B cell (primary cell): ENCODE measurements around the gene CD163L1. TPM values are rescaled to one million over a fixed set of nuclear protein-coding genes. Genes with fewer than 3 reads are reported as not detected.

Source experiments
- ATAC-seq: fragments of 200-7000 bp; cut with Tn5 transposase; one replicate; pipeline ENCODE4 v1.10.0; 2021; ENCODE audit warnings: low read depth, mild to moderate bottlenecking, moderate number of reproducible peaks, moderate library complexity
- CTCF ChIA-PET: fragments of 350-600 bp; sonication (Branson Sonifier 250); formaldehyde crosslinking; loops from one replicate; lab custom pipeline; 2021; ENCODE audit warnings: antibody characterized with exemption, inconsistent platforms; lab: Charles Lee
- POLR2A ChIA-PET: fragments of 350-600 bp; sonication (Branson Sonifier 250); formaldehyde crosslinking; loops from one replicate; lab custom pipeline; 2021; ENCODE audit warnings: antibody characterized with exemption; lab: Charles Lee
- DNase-seq: peaks from one replicate; pipeline ENCODE4 v3.0.0; 2013
- H2AFZ ChIP-seq: 2 replicates; pipeline ENCODE4 v1.6.1; 2012; ENCODE audit warnings: mild to moderate bottlenecking, low read depth, low read length; ENCODE audit not compliant: insufficient read depth, poor library complexity, severe bottlenecking
- H3K27ac ChIP-seq, 2 donors: 1 replicate in 1 of 2; 2 replicates in 1 of 2; pipeline ENCODE4 v1.5.1; 2012 to 2013; ENCODE audit warnings: low read length in 2 of 2, mild to moderate bottlenecking in 2 of 2, moderate library complexity in 1 of 2
- H3K27me3 ChIP-seq, 4 experiments: fragments of 200-600 bp in 1 of 4; sonication (generic) in 1 of 4; replicated peaks in 1 of 4; 1 replicate in 2 of 4; 2 replicates in 2 of 4; pipeline versions ENCODE4 v1.6.1 to v1.7.0; 2013 to 2016; ENCODE audit warnings: low read length in 3 of 4, mild to moderate bottlenecking in 2 of 4, mixed read lengths in 1 of 4, moderate library complexity in 1 of 4; ENCODE audit not compliant: insufficient read depth in 4 of 4, control insufficient read depth in 3 of 4; ENCODE audit errors: control extremely low read depth in 1 of 4
- H3K36me3 ChIP-seq, 2 experiments: replicated peaks in 1 of 2; 1 replicate in 1 of 2; 2 replicates in 1 of 2; pipeline versions ENCODE4 v1.6.1 to v1.7.1; 2013; ENCODE audit warnings: low read length in 1 of 2; ENCODE audit not compliant: insufficient read depth in 2 of 2, control insufficient read depth in 1 of 2; ENCODE audit errors: control extremely low read depth in 1 of 2, extremely low read depth in 1 of 2
- H3K4me1 ChIP-seq, 2 donors: fragments of 200-600 bp in 1 of 2; sonication (generic) in 1 of 2; 1 replicate in 1 of 2; 2 replicates in 1 of 2; pipeline versions ENCODE4 v1.5.1 to v1.6.1; 2013 to 2017; ENCODE audit warnings: low read length in 2 of 2; ENCODE audit not compliant: control insufficient read depth in 2 of 2, insufficient read depth in 2 of 2
- H3K4me2 ChIP-seq: replicated peaks from 2 replicates; pipeline ENCODE3; 2012; ENCODE audit warnings: mild to moderate bottlenecking, low read depth, low read length; ENCODE audit not compliant: poor library complexity, severe bottlenecking
- H3K4me3 ChIP-seq, 5 experiments: fragments of 200-600 bp in 1 of 5; sonication (generic) in 1 of 5; 1 replicate in 3 of 5; 2 replicates in 2 of 5; pipeline versions ENCODE4 v1.5.1 to v1.7.0; 2011 to 2016; ENCODE audit warnings: low read length in 4 of 5, mild to moderate bottlenecking in 4 of 5, low read depth in 2 of 5, control low read depth in 1 of 5, moderate library complexity in 1 of 5; ENCODE audit not compliant: insufficient read depth in 1 of 5; ENCODE audit errors: control extremely low read depth in 1 of 5, extremely low read depth in 1 of 5
- H3K79me2 ChIP-seq: fragments of 200-600 bp; sonication (generic); one replicate; pipeline ENCODE4 v1.6.0; 2016; ENCODE audit warnings: low read length; ENCODE audit not compliant: control insufficient read depth, insufficient read depth
- H3K9ac ChIP-seq: fragments of 200-600 bp; sonication (generic); 2 replicates; pipeline ENCODE4 v1.6.1; 2017; ENCODE audit warnings: mild to moderate bottlenecking, low read length, moderate library complexity
- H3K9me3 ChIP-seq, 3 donors: one replicate each; pipeline versions ENCODE4 v1.6.1 to v1.7.1; 2013; ENCODE audit warnings: low read length in 2 of 3; ENCODE audit not compliant: control insufficient read depth in 2 of 3, insufficient read depth in 1 of 3; ENCODE audit errors: control extremely low read depth in 1 of 3
- H4K20me1 ChIP-seq: 2 replicates; pipeline ENCODE4 v1.6.0; 2012; ENCODE audit warnings: mild to moderate bottlenecking, low read length; ENCODE audit not compliant: insufficient read depth, control insufficient read depth, poor library complexity, severe bottlenecking
- H3K27ac Mint-ChIP-seq: one replicate; pipeline ENCODE4 v1.8.0; 2021; ENCODE audit warnings: mixed read lengths
- H3K27me3 Mint-ChIP-seq: one replicate; pipeline ENCODE4 v1.8.0; 2021; ENCODE audit warnings: mixed read lengths
- H3K4me1 Mint-ChIP-seq: one replicate; pipeline ENCODE4 v1.8.0; 2021; ENCODE audit warnings: mixed read lengths
- H3K4me3 Mint-ChIP-seq: one replicate; pipeline ENCODE4 v1.8.0; 2021; ENCODE audit warnings: mixed read lengths
- H3K9me3 Mint-ChIP-seq: one replicate; pipeline ENCODE4 v1.8.0; 2022; ENCODE audit warnings: mixed read lengths; ENCODE audit not compliant: insufficient read depth
- EZH2 ChIP-seq: IDR thresholded peaks from 2 replicates; pipeline ENCODE4 v1.6.1; 2012; ENCODE audit warnings: borderline replicate concordance, low read depth, mild to moderate bottlenecking, moderate library complexity, low read length; ENCODE audit not compliant: insufficient read depth, poor library complexity, severe bottlenecking
- WGBS: methylation state at CpG from one replicate; pipeline ENCODE4 v1.1.5; 2013; ENCODE audit warnings: missing lambda C conversion rate; ENCODE audit not compliant: insufficient coverage; 5-methylcytosine and 5-hydroxymethylcytosine counted together
- intact Hi-C: fragments of 100-400 bp; cut with micrococcal nuclease; formaldehyde crosslinking; loops from one replicate; pipeline ENCODE4 v1.10.0; 2022
- polyA plus RNA-seq: library from polyadenylated mRNA; depleted of rRNA; stranded (reverse); fragments of >200 nt; gene quantifications from 2 replicates; pipeline ENCODE4 v1.2.3, GENCODE V29; 2012
- total RNA-seq, 2 donors: library from RNA; stranded (reverse); fragments of 120-200 nt in 1 of 2; gene quantifications; 1 replicate in 1 of 2; 2 replicates in 1 of 2; pipeline versions ENCODE4 v1.2.3 to v1.2.4, GENCODE V29; 2013 to 2022
- TF ChIP-seq, protein P1 (sequence below): fragments of 200-600 bp; IDR thresholded peaks from one replicate; pipeline ENCODE4 v1.8.0; 2022; ENCODE audit warnings: antibody characterized with exemption, mild to moderate bottlenecking

Gene CD163L1
- total and polyA plus RNA-seq, 2 donors (not counting 1 experiment from before 2014, with no cell fraction given) = 0.32 TPM; not detected in 1

DNA sequence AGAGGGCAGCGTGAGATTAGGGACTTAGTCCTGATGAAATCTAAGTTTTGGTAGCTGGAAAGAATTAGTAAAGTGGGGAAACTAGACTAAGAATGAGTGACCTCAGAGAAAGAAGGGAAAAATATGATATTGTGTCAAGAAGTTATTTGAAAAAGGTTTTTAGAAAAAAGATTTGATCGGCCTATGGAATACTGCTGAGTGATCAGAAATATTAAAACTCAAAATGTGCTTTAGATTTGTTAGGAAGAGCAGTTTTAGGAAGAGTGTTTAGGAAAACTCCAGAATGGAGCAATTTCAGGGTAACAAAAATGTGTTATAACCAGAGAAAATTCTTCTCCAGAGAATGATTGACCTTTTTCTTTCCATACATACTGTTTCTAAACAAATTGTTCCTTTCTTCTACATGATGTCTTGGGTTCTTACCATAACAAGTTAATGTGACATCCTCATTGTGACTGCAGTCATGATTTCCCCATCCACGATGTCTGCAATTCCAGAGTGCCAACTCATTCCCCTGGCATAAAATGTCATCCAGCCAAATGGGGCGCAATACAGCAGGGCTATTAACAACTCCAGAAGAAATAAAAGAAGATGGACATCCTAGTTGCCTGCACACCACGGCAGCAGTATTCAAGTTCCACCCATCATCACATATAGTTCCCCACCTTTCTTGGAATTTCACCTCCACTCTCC is 11.8 kb downstream of the CD163L1 start:
- ChIA-PET POLR2A (no interaction called here), CTCF (no interaction called here)
- ATAC-seq = no peak

DNA sequence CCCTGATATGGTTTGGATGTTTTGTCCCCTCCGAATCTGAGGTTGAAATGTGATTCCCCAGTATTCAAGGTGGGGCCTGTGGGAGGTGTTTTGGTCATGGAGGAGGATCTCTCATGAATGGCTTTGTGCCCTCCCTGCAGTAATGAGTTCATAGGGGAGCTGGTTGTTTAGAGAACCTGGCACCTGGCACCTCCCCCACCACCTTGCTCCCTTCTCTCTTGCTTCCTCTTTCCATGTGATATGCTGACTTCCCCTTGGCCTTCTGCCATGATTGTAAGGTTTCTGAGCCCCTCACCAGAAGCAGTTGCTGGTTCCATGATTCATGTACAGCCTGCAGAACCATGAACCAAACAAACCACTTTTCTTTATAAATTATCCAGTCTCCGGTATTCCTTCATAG is 32.6 kb downstream of the CD163L1 start:
- no peaks in the 10 kb centered on the region for H3K9me3 Mint-ChIP-seq
- Histone ChIP-seq H3K4me3 (no peak overlapping the region), H3K4me1 (no peaks in the 10 kb centered on the region), H3K36me3 (no peaks in the 10 kb centered on the region), H3K9me3 (peaks cover 0 to 2% (median 0%) of the 10 kb centered on the region in 3 donors), H2AFZ (no peak overlapping the region), H3K9ac (no peak overlapping the region), H3K79me2 (no peaks in the 10 kb centered on the region), H3K27me3 (no peaks in the 10 kb centered on the region), H3K4me2 (no peak overlapping the region), H3K27ac (no peak overlapping the region), H4K20me1 (no peaks in the 10 kb centered on the region)
- CTCF ChIA-PET = no interaction called here
- no peak overlapping the region for H3K27ac Mint-ChIP-seq
- ATAC-seq = no peak
- POLR2A ChIA-PET = no interaction called here
- intact Hi-C loops = no loop called here
- H3K4me1 Mint-ChIP-seq = no peaks in the 10 kb centered on the region
- no peak for DNase-seq
- H3K27me3 Mint-ChIP-seq = peaks cover 14% of the 10 kb centered on the region
- no peak overlapping the region for H3K4me3 Mint-ChIP-seq
- TF ChIP-seq, protein P1, sequence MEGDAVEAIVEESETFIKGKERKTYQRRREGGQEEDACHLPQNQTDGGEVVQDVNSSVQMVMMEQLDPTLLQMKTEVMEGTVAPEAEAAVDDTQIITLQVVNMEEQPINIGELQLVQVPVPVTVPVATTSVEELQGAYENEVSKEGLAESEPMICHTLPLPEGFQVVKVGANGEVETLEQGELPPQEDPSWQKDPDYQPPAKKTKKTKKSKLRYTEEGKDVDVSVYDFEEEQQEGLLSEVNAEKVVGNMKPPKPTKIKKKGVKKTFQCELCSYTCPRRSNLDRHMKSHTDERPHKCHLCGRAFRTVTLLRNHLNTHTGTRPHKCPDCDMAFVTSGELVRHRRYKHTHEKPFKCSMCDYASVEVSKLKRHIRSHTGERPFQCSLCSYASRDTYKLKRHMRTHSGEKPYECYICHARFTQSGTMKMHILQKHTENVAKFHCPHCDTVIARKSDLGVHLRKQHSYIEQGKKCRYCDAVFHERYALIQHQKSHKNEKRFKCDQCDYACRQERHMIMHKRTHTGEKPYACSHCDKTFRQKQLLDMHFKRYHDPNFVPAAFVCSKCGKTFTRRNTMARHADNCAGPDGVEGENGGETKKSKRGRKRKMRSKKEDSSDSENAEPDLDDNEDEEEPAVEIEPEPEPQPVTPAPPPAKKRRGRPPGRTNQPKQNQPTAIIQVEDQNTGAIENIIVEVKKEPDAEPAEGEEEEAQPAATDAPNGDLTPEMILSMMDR = no peak
- no peak for TF ChIP-seq EZH2
- WGBS = no CpG with 5 or more reads among the region's 2 CpGs

More for the DNA sequence above, 11.8 kb downstream of the CD163L1 start:
- H3K27me3 Mint-ChIP-seq = peaks cover 6% of the 10 kb centered on the region
- Histone ChIP-seq H3K4me3 (no peak overlapping the region), H4K20me1 (no peaks in the 10 kb centered on the region), H3K9me3 (no peaks in the 10 kb centered on the region), H3K4me1 (no peaks in the 10 kb centered on the region), H3K4me2 (no peak overlapping the region), H3K36me3 (no peaks in the 10 kb centered on the region), H2AFZ (no peak overlapping the region), H3K27ac (no peak overlapping the region), H3K27me3 (peaks cover 0 to 12% (median 3%) of the 10 kb centered on the region in 4 experiments), H3K9ac (no peak overlapping the region), H3K79me2 (no peaks in the 10 kb centered on the region)
- no peak for DNase-seq
- no peak for TF ChIP-seq EZH2
- TF ChIP-seq, protein P1 = no peak
- no peaks in the 10 kb centered on the region for H3K9me3 Mint-ChIP-seq
- no peak overlapping the region for H3K27ac Mint-ChIP-seq
- H3K4me1 Mint-ChIP-seq = no peaks in the 10 kb centered on the region
- H3K4me3 Mint-ChIP-seq = no peak overlapping the region
- 95% methylated on average over 5 of the region's 5 CpGs for WGBS
- intact Hi-C loops = no loop called here
